Measurements from ENCODE around the gene CYB561A3. TPM values are rescaled to one million over a fixed set of nuclear protein-coding genes. Genes with fewer than 3 reads are reported as not detected.

The CYB561A3 gene, protein sequence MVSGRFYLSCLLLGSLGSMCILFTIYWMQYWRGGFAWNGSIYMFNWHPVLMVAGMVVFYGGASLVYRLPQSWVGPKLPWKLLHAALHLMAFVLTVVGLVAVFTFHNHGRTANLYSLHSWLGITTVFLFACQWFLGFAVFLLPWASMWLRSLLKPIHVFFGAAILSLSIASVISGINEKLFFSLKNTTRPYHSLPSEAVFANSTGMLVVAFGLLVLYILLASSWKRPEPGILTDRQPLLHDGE
- 50.0 and 62.9 TPM in 2 replicates for total RNA-seq

DNA sequence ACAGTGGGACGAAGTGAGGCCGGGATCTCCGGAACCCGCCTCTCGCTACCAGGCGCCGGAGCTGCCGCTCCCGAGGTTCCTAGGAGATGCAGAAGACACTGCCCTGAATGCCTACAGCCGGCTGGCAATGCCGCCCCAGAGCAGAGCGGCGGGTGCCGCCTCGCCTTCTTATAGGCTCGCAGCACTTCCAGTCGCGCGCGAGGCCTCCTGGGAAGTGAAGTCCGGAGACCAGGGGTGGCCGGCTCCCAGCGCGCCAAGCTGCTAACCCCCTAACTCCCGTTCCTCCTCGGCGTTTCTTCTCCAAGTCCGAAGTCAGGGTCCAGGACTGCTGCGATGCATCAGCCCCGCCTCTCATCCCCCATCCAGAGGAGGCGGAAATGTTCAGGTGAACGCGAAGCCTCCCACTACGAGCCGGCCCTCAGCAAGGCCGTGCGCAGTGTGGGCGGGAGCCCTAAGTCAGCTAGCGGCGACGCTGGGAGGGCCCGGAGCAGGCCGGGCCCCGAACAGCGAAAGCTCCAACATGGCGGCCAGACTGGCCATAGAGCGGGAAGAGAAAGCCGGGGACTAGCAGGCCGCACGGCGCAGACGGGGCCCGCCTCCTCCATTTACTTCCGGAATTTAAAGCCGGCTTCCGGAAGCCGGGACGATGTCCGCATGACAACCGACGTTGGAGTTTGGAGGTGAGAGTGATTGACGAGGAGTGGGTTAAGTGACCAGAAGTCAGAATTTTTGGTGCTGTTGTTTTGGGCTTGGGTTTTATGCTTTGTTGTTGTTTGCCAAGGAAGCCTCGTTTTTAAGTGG is at the start of gene CYB561A3, which contains the start of gene TMEM138:
Gene CYB561A3, minus strand, starts transcription at position 142 of the 801 bp plus-strand sequence. CDS start 5,169 bp downstream, outside the sequence.
Gene TMEM138, plus strand, starts transcription at position 634 of the 801 bp plus-strand sequence. CDS start 2,017 bp downstream, outside the sequence.

DNA sequence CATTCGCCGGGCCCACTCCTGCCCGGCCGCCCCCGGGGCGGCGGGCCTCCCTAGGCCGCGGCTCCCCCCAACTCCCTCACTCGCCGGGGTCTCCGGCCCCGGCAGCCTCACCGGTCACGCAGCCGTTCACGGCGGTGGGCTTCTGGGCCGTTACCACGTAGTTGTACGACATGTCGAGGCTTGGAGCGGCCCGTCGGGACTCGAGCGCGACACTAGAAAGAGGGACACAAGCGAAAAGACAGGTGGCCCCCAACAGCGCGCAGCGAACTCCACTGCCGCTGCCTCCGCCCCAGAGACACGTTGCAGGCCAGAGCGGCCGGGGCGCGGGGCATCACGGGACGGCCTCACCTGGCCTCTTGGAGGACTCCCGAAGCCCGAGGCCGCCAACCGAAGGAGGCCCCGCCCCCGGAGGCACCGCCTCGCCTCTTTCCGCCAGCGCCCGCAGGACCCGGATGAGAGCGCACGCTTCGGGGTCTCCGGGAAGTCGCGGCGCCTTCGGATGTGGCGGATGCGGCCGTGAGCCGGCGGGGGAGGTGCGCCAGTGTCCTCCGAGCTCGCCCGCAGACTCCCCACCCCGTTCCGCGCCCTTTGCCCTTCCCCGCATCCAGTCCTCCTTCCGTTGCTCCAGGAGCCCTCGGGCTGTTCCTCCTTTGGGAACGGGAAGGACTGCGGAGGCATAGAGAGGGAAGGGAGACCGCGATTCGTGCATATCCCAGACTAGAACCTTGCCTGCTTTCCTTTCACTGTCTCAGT is 28.7 kb downstream of the CYB561A3 start, which contains the start of the genes DDB1 and TKFC:
Gene DDB1, minus strand, starts transcription at position 309 of the 753 bp plus-strand sequence. Its CDS starts 137 bp downstream, at position 172.
Gene TKFC, plus strand, starts transcription at position 432 of the 753 bp plus-strand sequence. CDS start 1,501 bp downstream, outside the sequence.

Other genes starting within 250 kb of the CYB561A3 start
- gene VPS37C, start 200.5 kb downstream of the CYB561A3 start, total RNA-seq: 7.3 and 19.1 TPM in 2 replicates
- not detected in 2 replicates for gene PGA3, start 158.4 kb downstream of the CYB561A3 start, total RNA-seq
- not detected in 2 replicates for gene PGA4, start 139.5 kb downstream of the CYB561A3 start, total RNA-seq
- gene PGA5, start 120.7 kb downstream of the CYB561A3 start, total RNA-seq: not detected in 2 replicates
- 0.21 TPM in 1 of 2 replicates, not detected in the other for gene VWCE, start 66.6 kb downstream of the CYB561A3 start, total RNA-seq
- gene DDB1, start 28.8 kb downstream of the CYB561A3 start, total RNA-seq: 145 and 181 TPM in 2 replicates
- 35.8 and 36.3 TPM in 2 replicates for gene TKFC, start 28.7 kb downstream of the CYB561A3 start, total RNA-seq
- 24.7 and 29.1 TPM in 2 replicates for gene TMEM138, start 492 bp upstream of the CYB561A3 start, total RNA-seq
- 8.1 and 8.6 TPM in 2 replicates for gene TMEM216, start 30.7 kb upstream of the CYB561A3 start, total RNA-seq
- 27.7 and 34.7 TPM in 2 replicates for gene CPSF7, start 68.1 kb upstream of the CYB561A3 start, total RNA-seq
- 29.8 and 45.3 TPM in 2 replicates for gene SDHAF2, start 68.2 kb upstream of the CYB561A3 start, total RNA-seq
- 0.14 TPM in 1 of 2 replicates, not detected in the other for gene LRRC10B, start 146.9 kb upstream of the CYB561A3 start, total RNA-seq
- 2.2 and 5.8 TPM in 2 replicates for gene SYT7, start 219.2 kb upstream of the CYB561A3 start, total RNA-seq